AG08396 (cell line): ENCODE measurements around the gene RARB.

Experiments used
- DNase-seq: peaks from one replicate; pipeline ENCODE4 v3.0.0; 2012; ENCODE audit warnings: low spot score, mixed read lengths

Gene RARB

GRCh38 chr3:25427942-25428788 lies at the start of gene RARB:
TSS of gene RARB (plus strand) at chr3:25428263. CDS start at chr3:25428732, 469 bp downstream.
- DNase-seq = peak; percentile 77

GRCh38 chr3:25378786-25379311 lies 49.2 kb upstream of the RARB start:
- DNase-seq = no peak

DNA sequence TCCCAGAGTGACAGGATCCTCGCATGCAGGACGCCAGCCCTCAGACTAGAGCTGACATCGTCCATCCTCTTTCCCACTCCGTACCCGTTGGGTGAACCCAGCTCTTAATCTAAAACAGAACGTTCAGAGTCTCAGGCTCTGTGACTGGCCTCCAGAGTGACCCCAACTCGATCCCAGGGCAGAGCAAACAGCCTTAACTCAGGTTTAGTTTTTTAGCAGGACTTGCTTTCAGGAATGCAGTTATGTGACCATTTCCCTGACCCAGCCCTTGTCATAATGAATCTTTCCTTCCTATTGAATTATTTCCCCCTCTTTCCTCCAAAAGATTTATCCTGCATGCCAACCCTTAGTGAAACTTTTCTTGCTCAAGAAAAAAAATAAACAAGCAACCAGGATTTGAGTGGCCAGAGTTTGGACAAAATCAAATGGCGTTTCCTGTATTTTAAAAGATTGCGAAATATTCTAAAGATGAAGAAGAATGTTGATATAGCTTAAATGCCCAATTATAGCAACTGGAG lies 47.8 kb upstream of the RARB start:
- no peak for DNase-seq

- no peak for DNase-seq
Observed at GRCh38 chr3:25381083-25381482, 47.0 kb upstream of the RARB start.

GRCh38 chr3:25384471-25384870 lies 43.6 kb upstream of the RARB start:
- no peak for DNase-seq

DNA sequence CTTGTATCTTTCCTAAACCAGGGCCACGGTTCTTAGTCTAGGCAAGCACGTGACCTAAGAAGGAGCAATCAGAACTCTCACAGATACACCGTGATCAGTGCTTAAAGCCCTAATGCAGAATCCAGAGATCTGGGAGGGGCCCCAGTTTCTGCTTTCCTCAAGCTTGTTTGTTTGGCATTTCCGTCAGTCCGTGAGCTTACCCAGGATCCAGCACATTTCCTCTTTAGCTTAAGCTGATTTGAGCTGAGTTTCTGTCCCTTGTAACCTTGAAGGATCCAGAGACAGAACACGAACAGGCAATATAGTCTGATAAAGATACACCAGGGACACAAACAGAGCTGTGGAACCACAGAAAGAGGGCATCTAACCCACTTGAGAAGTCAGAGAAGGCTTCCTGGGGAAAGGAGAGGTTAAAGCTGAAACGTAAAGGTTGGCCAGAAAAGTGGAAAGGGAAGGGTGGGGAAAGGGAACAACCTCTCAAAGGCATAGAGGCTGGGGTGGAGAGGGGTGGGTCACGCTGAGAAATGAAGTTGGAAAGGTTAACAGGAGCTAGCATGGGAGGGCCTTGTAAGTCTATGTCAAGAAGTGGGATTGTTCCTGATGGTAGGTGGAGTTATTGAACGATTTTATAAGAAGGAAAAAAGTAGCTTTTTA lies 42.1 kb upstream of the RARB start:
- DNase-seq = no peak

DNA sequence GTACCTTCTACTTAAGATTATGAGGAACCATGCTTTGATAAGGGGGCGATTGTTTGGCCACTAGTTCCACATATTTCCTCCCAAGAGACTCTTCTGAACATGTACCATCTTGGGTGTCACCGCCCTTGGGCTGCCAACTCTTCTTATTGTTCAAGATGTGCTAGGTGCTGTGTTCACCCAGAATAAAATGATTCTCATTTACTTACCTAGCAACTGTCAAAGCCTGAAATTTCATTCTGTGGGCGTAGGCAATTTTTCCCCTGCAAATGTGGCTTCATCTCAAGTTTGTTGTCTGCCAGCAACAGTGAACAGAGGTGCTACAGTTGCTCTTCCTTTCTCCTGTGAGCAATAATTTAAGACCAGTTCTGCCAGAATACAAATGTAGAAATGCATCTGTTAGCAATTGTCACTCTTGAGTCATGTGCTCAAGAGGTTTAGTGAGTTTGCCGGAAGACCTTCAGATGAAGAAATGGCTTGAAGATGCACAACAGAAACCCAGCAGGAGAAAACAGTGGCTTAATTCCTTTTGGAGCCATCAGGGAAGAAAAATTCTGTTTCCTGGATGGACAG lies 41.3 kb upstream of the RARB start:
- DNase-seq = no peak

- no peak for DNase-seq
Observed at GRCh38 chr3:25390605-25391004, 37.5 kb upstream of the RARB start.

GRCh38 chr3:25396251-25396650 lies 31.8 kb upstream of the RARB start:
- DNase-seq = no peak

GRCh38 chr3:25396686-25397085 lies 31.4 kb upstream of the RARB start:
- DNase-seq = no peak

- no peak for DNase-seq
Observed at GRCh38 chr3:25397150-25397549, 30.9 kb upstream of the RARB start.

DNA sequence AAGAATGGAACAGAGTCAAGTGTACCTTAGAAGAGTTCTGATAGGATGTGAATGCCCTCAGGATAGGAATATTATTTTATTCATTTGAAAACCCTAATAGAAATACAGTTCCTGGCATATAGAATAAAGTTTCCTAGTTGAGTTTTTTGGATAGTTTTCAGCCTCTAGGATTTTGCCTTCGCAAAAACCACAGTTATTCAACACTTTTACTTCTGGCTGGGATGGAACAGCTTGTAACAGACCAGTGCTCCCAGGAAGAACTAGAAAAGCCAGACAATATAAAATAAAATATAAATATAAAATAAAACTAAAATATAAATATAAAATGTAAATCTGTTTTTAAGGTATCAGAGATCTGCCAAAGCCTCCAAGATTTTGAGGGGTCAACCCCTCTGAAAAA lies 27.5 kb upstream of the RARB start:
- no peak for DNase-seq

- DNase-seq = no peak
Observed at GRCh38 chr3:25403968-25404367, 24.1 kb upstream of the RARB start.

DNA sequence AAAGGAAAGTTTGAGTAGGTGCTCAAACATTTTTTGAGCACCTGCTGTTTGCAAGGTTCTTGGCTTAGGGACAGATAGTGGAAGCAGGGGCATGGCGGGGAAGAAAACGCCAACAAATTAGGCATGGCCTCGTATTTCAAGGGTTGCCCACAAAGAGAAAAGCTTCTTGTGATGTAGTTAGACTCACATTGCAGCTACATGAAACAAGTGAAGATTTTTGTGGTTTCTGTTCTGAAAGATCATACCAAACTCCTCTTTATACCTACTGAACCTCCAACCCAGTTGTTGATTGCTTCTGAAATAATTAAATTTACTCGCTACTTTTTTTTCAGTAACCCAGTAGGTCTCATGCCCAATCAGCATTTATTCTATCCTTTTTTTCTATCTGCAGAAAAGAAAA lies 23.5 kb upstream of the RARB start:
- DNase-seq = no peak

GRCh38 chr3:25405335-25405734 lies 22.7 kb upstream of the RARB start:
- DNase-seq = no peak

GRCh38 chr3:25410703-25411102 lies 17.4 kb upstream of the RARB start:
- DNase-seq = no peak

- DNase-seq = no peak
Observed at GRCh38 chr3:25412269-25412668, 15.8 kb upstream of the RARB start.

DNA sequence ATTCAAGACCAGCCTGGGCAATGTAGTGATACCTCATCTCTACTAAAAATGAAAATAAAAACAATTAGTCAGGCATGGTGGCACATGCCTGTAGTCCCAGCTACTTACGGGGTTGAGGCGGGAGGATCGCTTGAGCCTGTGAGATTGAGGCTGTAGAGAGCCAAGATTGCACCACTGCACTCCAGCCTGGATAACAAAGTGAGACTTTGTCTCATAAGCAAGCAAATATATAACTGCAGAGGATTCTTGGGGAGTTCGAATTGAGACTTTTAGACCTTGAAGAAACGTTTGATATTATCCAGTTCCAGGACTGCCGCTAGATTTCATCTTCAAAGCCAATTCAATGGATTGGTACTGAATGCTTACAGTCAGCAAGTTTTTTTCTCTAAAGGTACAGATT lies 11.9 kb upstream of the RARB start:
- no peak for DNase-seq

GRCh38 chr3:25418596-25418995 lies 9.5 kb upstream of the RARB start:
- DNase-seq = no peak

DNA sequence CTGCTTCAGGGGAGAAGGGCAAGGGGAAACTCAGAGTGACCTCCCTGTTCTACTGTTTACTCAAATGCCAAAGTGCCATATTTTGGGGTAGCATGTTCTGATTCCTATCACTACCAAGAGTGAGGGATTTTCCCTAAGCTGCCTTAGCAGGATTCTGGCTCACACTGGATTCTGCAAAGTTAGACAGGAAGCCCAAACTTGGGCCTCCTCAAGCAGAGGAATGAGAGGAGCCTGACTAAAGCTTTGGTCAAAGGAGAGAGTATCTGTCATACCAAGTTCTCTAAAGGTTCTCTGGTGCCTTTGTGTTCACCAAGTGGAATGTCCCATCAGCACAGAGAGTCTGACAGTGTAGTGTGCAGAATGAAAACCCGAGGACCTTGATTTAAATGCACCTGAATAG lies 8.8 kb upstream of the RARB start:
- DNase-seq = no peak

DNA sequence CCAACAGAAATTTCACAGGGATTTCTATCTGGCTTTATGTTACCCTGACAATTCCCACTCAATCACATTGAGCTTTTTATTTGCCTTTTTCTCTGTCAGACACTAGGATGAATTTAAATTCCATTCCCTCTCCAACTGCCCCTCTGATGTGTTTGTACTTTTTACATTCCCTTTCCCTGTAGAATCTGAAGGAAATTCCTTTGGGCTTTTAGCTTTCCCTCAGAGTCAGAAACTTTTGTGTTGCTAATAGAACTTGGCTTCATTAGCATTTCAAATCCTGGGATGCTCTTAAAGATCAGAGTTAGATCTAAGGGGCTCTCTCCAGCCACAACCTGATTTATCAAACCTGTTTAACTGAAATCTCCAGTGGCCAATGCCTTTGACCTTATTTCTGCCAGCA lies 7.9 kb upstream of the RARB start:
- no peak for DNase-seq

GRCh38 chr3:25420885-25421284 lies 7.2 kb upstream of the RARB start:
- no peak for DNase-seq

DNA sequence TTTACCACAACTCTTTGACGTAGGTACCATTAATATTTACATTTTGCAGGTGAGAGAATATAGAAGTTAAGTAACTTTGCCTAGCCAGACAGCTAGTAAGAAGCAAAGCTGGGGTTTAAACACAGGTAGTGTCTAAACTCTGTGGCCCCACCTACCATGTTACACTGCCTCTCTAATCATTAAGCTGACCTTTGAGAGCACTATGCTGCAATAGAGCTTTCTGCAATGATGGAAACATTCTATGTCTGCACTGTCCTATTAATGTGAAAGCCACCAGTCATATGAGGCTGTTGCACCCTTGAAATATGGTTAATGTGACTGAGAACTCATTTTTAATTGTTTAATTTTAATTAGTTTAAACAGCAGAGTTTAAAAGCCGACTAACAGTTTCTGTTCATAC lies 6.3 kb upstream of the RARB start:
- DNase-seq = no peak
